PFSK-1 (cell line): ENCODE data around the gene ISG15.

Experiments used
- FOXP2 ChIP-seq: optimal IDR thresholded peaks from 2 replicates; pipeline ENCODE3; 2011; ENCODE audit warnings: borderline replicate concordance, control low read depth, inconsistent platforms; ENCODE audit not compliant: insufficient read depth; ENCODE audit errors: extremely low read length, extremely low read depth
- POLR2AphosphoS5 ChIP-seq: IDR thresholded peaks from 2 replicates; pipeline ENCODE4 v1.6.1; 2012; ENCODE audit warnings: low read depth, mild to moderate bottlenecking, control low read depth, low read length, moderate library complexity
- REST ChIP-seq, 2 experiments: IDR thresholded peaks; 2 replicates each; pipeline versions ENCODE4 v1.6.1 to v1.8.0; 2011 to 2012; ENCODE audit warnings: low read depth in 2 of 2, low read length in 2 of 2, control low read depth in 1 of 2, inconsistent platforms in 1 of 2, mild to moderate bottlenecking in 1 of 2, moderate library complexity in 1 of 2; ENCODE audit not compliant: insufficient read depth in 1 of 2
- SIN3A ChIP-seq: IDR thresholded peaks from 2 replicates; pipeline ENCODE4 v1.6.1; 2012; ENCODE audit warnings: mild to moderate bottlenecking, low read length, moderate library complexity, borderline replicate concordance; ENCODE audit not compliant: insufficient read depth
- TAF1 ChIP-seq: IDR thresholded peaks from 2 replicates; pipeline ENCODE4 v1.6.1; 2012; ENCODE audit warnings: low read length, control low read depth, borderline replicate concordance; ENCODE audit not compliant: insufficient read depth

Gene ISG15

GRCh38 chr1:1048765-1049164 is 35.5 kb downstream of the ISG15 start:
- TF ChIP-seq TAF1: no peak
- TF ChIP-seq FOXP2: no peak
- TF ChIP-seq REST (IDR thresholded peaks at IDR 0.05; ENCODE audit: insufficient read depth in 1 of 2, low read depth in 2 of 2, low read length in 2 of 2): no peak
- no peak for TF ChIP-seq POLR2AphosphoS5
- no peak for TF ChIP-seq SIN3A

GRCh38 chr1:1049318-1050165 is 36.2 kb downstream of the ISG15 start:
- no peak for TF ChIP-seq TAF1
- TF ChIP-seq SIN3A: no peak
- no peak for TF ChIP-seq POLR2AphosphoS5
- TF ChIP-seq REST (IDR thresholded peaks at IDR 0.05; ENCODE audit: insufficient read depth in 1 of 2, low read depth in 2 of 2, low read length in 2 of 2): no peak
- TF ChIP-seq FOXP2: no peak

GRCh38 chr1:1050577-1051052 is 37.3 kb downstream of the ISG15 start:
- TF ChIP-seq FOXP2: no peak
- TF ChIP-seq POLR2AphosphoS5: no peak
- no peak for TF ChIP-seq TAF1
- TF ChIP-seq SIN3A: no peak
- TF ChIP-seq REST (IDR thresholded peaks at IDR 0.05; ENCODE audit: insufficient read depth in 1 of 2, low read depth in 2 of 2, low read length in 2 of 2): no peak

- TF ChIP-seq TAF1 (no peak), SIN3A (no peak), FOXP2 (no peak), REST (IDR thresholded peaks at IDR 0.05; ENCODE audit: insufficient read depth in 1 of 2, low read depth in 2 of 2, low read length in 2 of 2) (no peak), POLR2AphosphoS5 (no peak)
Observed at GRCh38 chr1:1051127-1051810, 38.0 kb downstream of the ISG15 start.
